ENCODE measurements around the gene BTN1A1. TPM values are rescaled to one million over a fixed set of nuclear protein-coding genes. Genes with fewer than 3 reads are reported as not detected.

Gene BTN1A1
- total and polyA plus RNA-seq, 10 of the 15 experiments (the other 5 are each of a cell fraction or from before 2014, with no cell fraction given), result 0.05 to 2.2 (median 0.87) TPM

- no peak overlapping the region for H2AFZ ChIP-seq (ENCODE audit: control insufficient read depth, low read depth, low read length)
- ATAC-seq (no peak), DNase-seq (ENCODE audit: low read depth, low spot score) (no peak), FAIRE-seq (no peak)
- H3K79me2 ChIP-seq (ENCODE audit: control insufficient read depth, insufficient read depth, low read length), result peaks cover 23% of the 10 kb centered on the region
- no peaks in the 10 kb centered on the region for H4K20me1 ChIP-seq (ENCODE audit: control insufficient read depth, insufficient read depth)
- H3K27me3 ChIP-seq (replicated peaks in 1 of 2; ENCODE audit: control insufficient read depth in 2 of 2, insufficient read depth in 2 of 2, low read length in 1 of 2), result no peaks in the 10 kb centered on the region
- H3K9me3 ChIP-seq (replicated peaks; ENCODE audit: control insufficient read depth, insufficient read depth, low read length), result no peaks in the 10 kb centered on the region
- ChIA-PET SMC1A (ENCODE audit: uncharacterized antibody, unreplicated experiment) (interaction anchor here (1.0 to 1.3 kb wide), 2 partner anchors 11 to 12 kb away, joined by 3 to 4 read pairs; no protein-coding TSS in a partner anchor), CTCF (interaction anchor here (1.1 kb wide), 2 partner anchors 32 to 106 kb away, joined by 3 to 4 read pairs; no protein-coding TSS in a partner anchor), RAD21 (ENCODE audit: unreplicated experiment) (no interaction called here), POLR2A (no interaction called here)
- intact Hi-C loops (cut with micrococcal nuclease; ENCODE audit: unreplicated experiment), result no loop called here
- no TSS peak for BruUV-seq (replicated peaks)
- H3K4me3 ChIP-seq, result no peak overlapping the region
- no peak overlapping the region for H3K27ac ChIP-seq (ENCODE audit: control insufficient read depth, insufficient read depth)
- in situ Hi-C loops (cut with MboI), result no loop called here
- no peak overlapping the region for H3K4me2 ChIP-seq (ENCODE audit: control insufficient read depth, insufficient read depth)
- H3K9ac ChIP-seq (ENCODE audit: control insufficient read depth, insufficient read depth, low read length), result no peak overlapping the region
- H3K4me1 ChIP-seq (ENCODE audit: control insufficient read depth, insufficient read depth, low read length), result no peaks in the 10 kb centered on the region
- H3K36me3 ChIP-seq (ENCODE audit: control insufficient read depth in 2 of 2, insufficient read depth in 2 of 2, low read length in 1 of 2), result peaks cover 5 to 12% of the 10 kb centered on the region in 2 experiments
- no peak for TF ChIP-seq CBX3 (IDR thresholded peaks at IDR 0.05; ENCODE audit: borderline replicate concordance, low read depth)
- TF ChIP-seq CHD4 (IDR thresholded peaks at IDR 0.05), result no peak
- TF ChIP-seq SKIL (IDR thresholded peaks at IDR 0.05; ENCODE audit: low read depth, poor library complexity, severe bottlenecking), result no peak
- TF ChIP-seq SP1 (IDR thresholded peaks at IDR 0.05; ENCODE audit: low read depth, low read length), result no peak
- no peak for TF ChIP-seq ZNF384 (IDR thresholded peaks at IDR 0.05; ENCODE audit: borderline replicate concordance, low read depth, low read length)
- TF ChIP-seq RELA (IDR thresholded peaks at IDR 0.05; ENCODE audit: borderline replicate concordance, partially characterized antibody), result no peak
- no peak for TF ChIP-seq ZBTB40 (IDR thresholded peaks at IDR 0.05; ENCODE audit: borderline replicate concordance)
- TF ChIP-seq CBFB (IDR thresholded peaks at IDR 0.05; ENCODE audit: low read depth), result no peak
- no peak for TF ChIP-seq ATF2 (IDR thresholded peaks at IDR 0.05; ENCODE audit: low read length)
- no peak for TF ChIP-seq MAX (IDR thresholded peaks at IDR 0.05; ENCODE audit: low read depth, low read length)
- no peak for TF ChIP-seq HDAC6 (IDR thresholded peaks at IDR 0.05; ENCODE audit: unreplicated experiment)
- TF ChIP-seq TARDBP (IDR thresholded peaks at IDR 0.05; ENCODE audit: borderline replicate concordance), result no peak
- no peak for TF ChIP-seq MYC (IDR thresholded peaks at IDR 0.05; ENCODE audit: insufficient read depth, insufficient read length, insufficient replicate concordance, low read length, severe bottlenecking)
Observed at GRCh38 chr6:26544473-26544872, 44.4 kb downstream of the BTN1A1 start.

Measured in GM12878 (cell line).